ENCODE measurements around the gene INTS2.
"Not testable (repeated sequence)": the region's sequence is repeated elsewhere in the genome, so short reads cannot be mapped to it uniquely, and the experiment has no call there.

INTS2 gene

DNA sequence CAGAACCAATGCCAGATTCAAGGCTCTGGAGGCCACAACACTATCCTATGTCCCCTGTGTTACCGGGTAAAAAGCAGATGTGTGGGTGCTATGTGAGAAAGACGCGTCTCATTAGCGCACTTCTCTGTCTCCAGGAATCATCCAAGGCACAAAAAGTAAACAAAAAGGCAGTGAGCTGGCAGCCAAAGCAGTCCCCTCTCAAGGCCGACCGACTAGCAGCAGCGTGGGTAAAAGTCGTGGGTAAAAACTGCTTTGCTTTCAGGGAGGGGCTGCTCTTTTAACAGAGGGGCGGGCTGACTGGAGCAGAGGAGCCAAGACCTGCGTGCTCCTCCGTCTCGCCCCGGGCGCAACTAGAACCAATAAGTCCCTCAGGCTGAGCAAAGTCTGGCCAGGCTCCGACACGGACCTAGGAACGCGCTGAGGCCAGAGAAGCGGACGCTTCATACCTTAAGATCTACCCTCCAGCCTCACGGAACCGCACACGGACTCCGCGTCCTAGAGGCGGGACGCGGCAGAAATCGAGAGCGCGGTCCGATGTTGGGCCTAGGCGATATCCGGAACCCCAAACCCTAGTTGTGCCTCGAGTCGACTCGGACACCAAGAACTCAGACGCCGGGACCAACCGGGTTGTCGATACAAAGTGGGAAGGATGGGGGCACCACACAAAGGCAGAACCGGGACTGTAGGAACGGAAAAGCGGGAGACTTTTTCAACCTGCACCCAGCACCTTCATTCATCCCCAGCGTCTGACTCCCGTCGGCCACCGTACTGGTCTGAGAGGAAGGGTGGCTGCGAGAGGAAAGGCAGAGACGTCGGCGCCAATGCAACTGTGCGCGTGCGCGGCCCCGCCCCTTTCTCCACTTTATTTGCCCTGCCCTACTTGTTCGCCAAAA is at the start of gene INTS2:
Gene INTS2 (minus strand): TSS at position 775 of the 893 bp plus-strand sequence. CDS start 1,338 bp downstream, outside the sequence.
- peak; percentile 30 to 97 (median 90) for DNase-seq

- no peak for DNase-seq
Measured at GRCh38 chr17:61974115-61974514, 46.3 kb upstream of the INTS2 start.

GRCh38 chr17:61972311-61972710 is 44.5 kb upstream of the INTS2 start:
- DNase-seq: no peak

GRCh38 chr17:61970030-61970429 is 42.2 kb upstream of the INTS2 start:
- DNase-seq: no peak

DNA sequence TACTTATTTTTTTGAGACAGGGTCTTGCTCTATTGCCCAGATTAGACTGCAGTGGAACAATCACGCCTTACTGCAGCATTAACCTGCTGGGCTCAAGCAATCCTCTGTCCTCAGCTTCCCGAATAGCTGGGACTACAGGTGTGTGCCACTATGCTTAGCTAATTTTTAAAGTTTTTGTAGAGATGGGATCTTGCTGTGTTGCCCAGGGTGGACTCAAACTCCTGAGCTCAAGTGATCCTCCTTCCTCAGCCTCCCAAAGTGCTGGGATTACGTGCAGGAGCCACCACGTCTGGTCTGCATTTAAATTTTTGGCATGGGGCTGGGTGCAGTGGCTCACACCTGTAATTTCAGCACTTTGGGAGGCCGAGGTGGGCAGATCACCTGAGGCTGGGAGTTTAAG is 41.0 kb upstream of the INTS2 start:
- DNase-seq: no peak

- no peak for DNase-seq
Measured at GRCh38 chr17:61967729-61968128, 39.9 kb upstream of the INTS2 start.

DNA sequence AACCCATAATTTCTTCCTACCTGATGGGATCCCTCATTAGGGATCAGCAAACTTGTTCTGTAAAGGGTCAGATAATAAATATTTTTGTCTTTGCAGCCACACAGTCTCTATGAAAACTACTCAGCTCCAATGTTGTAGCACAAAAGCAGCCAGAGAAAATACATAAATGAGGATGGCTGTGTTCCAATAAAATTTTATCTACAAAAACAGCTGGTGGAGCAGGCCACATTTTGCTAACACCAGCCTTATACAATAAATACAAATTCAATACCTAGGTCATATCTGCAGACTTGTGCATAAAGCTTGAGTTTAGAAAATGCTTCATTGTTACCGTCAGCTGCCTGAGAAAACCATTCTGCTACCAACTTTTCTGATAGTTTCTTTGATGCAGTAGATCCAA is 38.4 kb upstream of the INTS2 start:
- DNase-seq: no peak

GRCh38 chr17:61955619-61956018 is 27.8 kb upstream of the INTS2 start:
- DNase-seq: no peak

DNA sequence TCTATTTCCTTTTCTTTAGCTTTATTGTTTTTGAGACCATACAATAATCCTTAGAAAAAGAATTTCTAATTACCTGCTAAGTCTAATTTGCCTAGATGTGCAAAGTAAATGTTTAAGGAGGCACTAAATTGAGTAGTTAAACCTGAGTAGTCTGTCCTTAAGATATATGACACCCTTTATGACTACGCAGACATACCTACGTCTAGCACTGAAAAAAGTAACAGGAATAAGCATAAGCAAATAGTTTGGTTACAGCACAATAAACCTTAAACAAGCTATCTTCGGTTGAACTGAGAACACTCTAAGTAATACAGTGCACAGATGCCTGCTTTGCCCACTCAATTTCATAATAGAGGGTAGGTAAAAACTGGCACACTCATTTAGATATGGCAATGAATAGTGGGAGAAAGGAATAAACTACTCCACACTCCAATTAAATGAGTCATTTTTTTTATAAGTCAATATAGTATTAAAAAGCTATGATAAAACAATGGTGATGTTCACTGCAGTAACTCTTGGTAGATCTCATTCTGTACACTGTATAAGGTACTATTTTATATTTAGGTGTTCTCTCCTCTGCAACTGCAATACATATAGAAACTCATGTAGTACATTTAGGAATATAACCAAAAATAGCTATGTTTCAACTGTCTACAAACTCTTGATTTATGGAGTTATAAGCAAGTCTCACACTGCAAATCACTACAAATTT is 19.7 kb upstream of the INTS2 start:
- DNase-seq: no peak

DNA sequence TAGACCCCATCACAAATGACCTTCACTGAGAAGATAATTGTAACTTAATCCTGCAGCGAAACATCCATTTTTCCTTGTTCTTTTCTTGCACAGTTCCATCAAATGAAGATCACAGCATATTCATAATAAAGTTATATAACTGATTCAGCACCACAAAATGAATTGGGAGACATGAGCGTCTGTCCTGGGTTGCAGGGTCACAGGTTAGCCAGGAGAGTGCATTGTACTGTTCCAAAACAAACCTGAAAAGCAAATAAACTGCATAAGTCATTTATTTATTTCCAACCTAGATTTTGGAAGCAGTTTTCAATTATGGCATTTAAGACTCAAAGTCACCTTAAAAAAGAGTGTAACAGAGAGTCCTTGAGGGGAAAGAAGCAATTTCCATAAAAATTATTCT is 18.6 kb upstream of the INTS2 start:
- DNase-seq: no peak

GRCh38 chr17:61943117-61943516 is 15.3 kb upstream of the INTS2 start:
- DNase-seq: no peak

GRCh38 chr17:61942085-61942484 is 14.3 kb upstream of the INTS2 start:
- DNase-seq: no peak

GRCh38 chr17:61928101-61928436 is 287 bp upstream of the INTS2 start:
- DNase-seq: peak in 1 of 56 donors; percentile 25

- no peak for DNase-seq
Measured at GRCh38 chr17:61926826-61927207, 965 bp downstream of the INTS2 start.

DNA sequence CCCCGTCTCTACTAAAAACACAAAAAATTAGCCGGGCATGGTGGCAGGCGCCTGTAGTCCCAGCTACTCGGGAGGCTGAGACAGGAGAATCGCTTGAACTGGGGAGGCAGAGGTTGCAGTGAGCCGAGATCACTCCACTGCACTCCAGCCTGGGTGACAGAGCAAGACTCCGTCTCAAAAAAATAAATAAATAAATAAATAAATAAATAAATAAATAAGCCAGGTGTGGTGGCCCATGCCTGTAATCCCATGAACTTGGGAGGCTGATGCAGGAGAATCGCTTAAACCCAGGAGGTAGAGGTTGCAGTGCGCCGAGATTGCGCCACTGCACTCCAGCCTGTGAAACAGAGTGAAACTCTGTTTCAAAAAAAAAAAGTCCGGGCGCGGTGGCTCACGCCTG is 12.6 kb downstream of the INTS2 start:
- DNase-seq: not testable (repeated sequence)

- no peak for DNase-seq
Measured at GRCh38 chr17:61908292-61909037, 19.3 kb downstream of the INTS2 start.

GRCh38 chr17:61907361-61907760 is 20.4 kb downstream of the INTS2 start:
- no peak for DNase-seq

- DNase-seq: no peak
Measured at GRCh38 chr17:61904094-61904710, 23.6 kb downstream of the INTS2 start.

GRCh38 chr17:61903251-61903650 is 24.5 kb downstream of the INTS2 start:
- no peak for DNase-seq

- DNase-seq: no peak
Measured at GRCh38 chr17:61897548-61898180, 30.1 kb downstream of the INTS2 start.

- no peak for DNase-seq
Measured at GRCh38 chr17:61895391-61895790, 32.4 kb downstream of the INTS2 start.
